DND-41 (cell line): ENCODE results near the gene ESPL1.

Experiments
- ATAC-seq: fragments of 200-7000 bp; cut with Tn5 transposase; 3 replicates; pipeline ENCODE4 v1.9.1; 2021; ENCODE audit warnings: low read depth; ENCODE audit not compliant: insufficient read depth
- DNase-seq: peaks from one replicate; pipeline ENCODE4 v3.0.0-alpha.2; 2020
- H2AFZ ChIP-seq: 2 replicates; pipeline ENCODE4 v1.6.0; 2012; ENCODE audit warnings: low read depth, low read length
- H3K27ac ChIP-seq: 2 replicates; pipeline ENCODE4 v1.5.1; 2012; ENCODE audit warnings: low read length, inconsistent platforms
- H3K27me3 ChIP-seq: fragments of 200-600 bp; sonication (generic); 2 replicates; pipeline ENCODE4 v1.6.0; 2012; ENCODE audit warnings: low read length, mild to moderate bottlenecking, inconsistent platforms; ENCODE audit not compliant: insufficient read depth, poor library complexity
- H3K36me3 ChIP-seq: 2 replicates; pipeline ENCODE4 v1.5.1; 2012; ENCODE audit warnings: low read length, inconsistent platforms; ENCODE audit not compliant: insufficient read depth
- H3K4me1 ChIP-seq: 2 replicates; pipeline ENCODE4 v1.5.1; 2012; ENCODE audit warnings: mild to moderate bottlenecking, low read length; ENCODE audit not compliant: insufficient read depth
- H3K4me2 ChIP-seq: 2 replicates; pipeline ENCODE4 v1.6.0; 2012; ENCODE audit warnings: mild to moderate bottlenecking, moderate library complexity, low read length, inconsistent platforms; ENCODE audit not compliant: insufficient read depth
- H3K4me3 ChIP-seq, 2 experiments: fragments of 200-600 bp in 1 of 2; shearing (Covaris generic) in 1 of 2; 2 replicates each; pipeline ENCODE4 v1.5.1; 2012 to 2016; ENCODE audit warnings: inconsistent platforms in 2 of 2, low read length in 2 of 2, mild to moderate bottlenecking in 2 of 2, low read depth in 1 of 2, moderate library complexity in 1 of 2
- H3K79me2 ChIP-seq: 2 replicates; pipeline ENCODE4 v1.6.0; 2012; ENCODE audit warnings: low read length, inconsistent platforms; ENCODE audit not compliant: insufficient read depth
- H3K9ac ChIP-seq: 2 replicates; pipeline ENCODE4 v1.6.0; 2012; ENCODE audit warnings: low read depth, mild to moderate bottlenecking, inconsistent platforms, low read length, moderate library complexity
- H3K9me3 ChIP-seq: 2 replicates; pipeline ENCODE4 v1.5.1; 2012; ENCODE audit warnings: low read length, moderate library complexity, mild to moderate bottlenecking, inconsistent platforms; ENCODE audit not compliant: insufficient read depth, severe bottlenecking
- H4K20me1 ChIP-seq: 2 replicates; pipeline ENCODE4 v1.6.0; 2012; ENCODE audit warnings: low read length; ENCODE audit not compliant: insufficient read depth
- CTCF ChIP-seq: IDR thresholded peaks from 2 replicates; pipeline ENCODE4 v1.5.1; 2012; ENCODE audit warnings: borderline replicate concordance, low read length, moderate library complexity, mild to moderate bottlenecking; ENCODE audit not compliant: poor library complexity, severe bottlenecking; ENCODE audit errors: extremely low read depth
- EZH2 ChIP-seq: IDR thresholded peaks from 3 replicates; pipeline ENCODE4 v1.6.1; 2012; ENCODE audit warnings: borderline replicate concordance, low read depth, mild to moderate bottlenecking, moderate library complexity, low read length, inconsistent platforms; ENCODE audit not compliant: severe bottlenecking

ESPL1 gene

DNA sequence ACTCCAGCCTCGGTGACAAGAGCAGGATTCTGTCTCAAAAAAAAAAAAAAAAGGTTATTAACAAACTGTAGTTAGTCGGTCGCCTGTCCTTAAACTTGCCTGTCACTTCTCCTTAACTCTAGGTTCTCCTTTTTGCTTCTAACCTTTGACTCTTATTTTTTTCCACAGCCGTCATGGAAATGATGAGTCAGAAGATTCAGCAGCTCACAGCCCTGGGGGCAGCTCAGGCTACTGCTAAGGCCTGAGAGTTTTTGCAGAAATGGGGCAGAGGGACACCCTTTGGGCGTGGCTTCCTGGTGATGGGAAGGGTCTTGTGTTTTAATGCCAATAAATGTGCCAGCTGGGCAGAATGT, 31.0 kb downstream of the ESPL1 start:
- no peak for DNase-seq
- ATAC-seq = no peak
- Histone ChIP-seq H3K9ac (peak overlapping the region; percentile 69), H3K27me3 (no peaks in the 10 kb centered on the region), H3K79me2 (peaks cover 61% of the 10 kb centered on the region), H3K4me2 (peak overlapping the region; percentile 97), H3K4me3 (peak overlapping the region in 1 of 2 experiments; percentile 74; a peak in 3 of 4 replicates), H3K36me3 (peaks cover 50% of the 10 kb centered on the region), H4K20me1 (peaks cover 3% of the 10 kb centered on the region; the same call in 1 of the 2 replicates), H3K4me1 (peaks cover 81% of the 10 kb centered on the region), H3K27ac (no peak overlapping the region), H3K9me3 (no peaks in the 10 kb centered on the region), H2AFZ (no peak overlapping the region; the same call in 1 of the 2 replicates)
- TF ChIP-seq CTCF (no peak), EZH2 (no peak)

DNA sequence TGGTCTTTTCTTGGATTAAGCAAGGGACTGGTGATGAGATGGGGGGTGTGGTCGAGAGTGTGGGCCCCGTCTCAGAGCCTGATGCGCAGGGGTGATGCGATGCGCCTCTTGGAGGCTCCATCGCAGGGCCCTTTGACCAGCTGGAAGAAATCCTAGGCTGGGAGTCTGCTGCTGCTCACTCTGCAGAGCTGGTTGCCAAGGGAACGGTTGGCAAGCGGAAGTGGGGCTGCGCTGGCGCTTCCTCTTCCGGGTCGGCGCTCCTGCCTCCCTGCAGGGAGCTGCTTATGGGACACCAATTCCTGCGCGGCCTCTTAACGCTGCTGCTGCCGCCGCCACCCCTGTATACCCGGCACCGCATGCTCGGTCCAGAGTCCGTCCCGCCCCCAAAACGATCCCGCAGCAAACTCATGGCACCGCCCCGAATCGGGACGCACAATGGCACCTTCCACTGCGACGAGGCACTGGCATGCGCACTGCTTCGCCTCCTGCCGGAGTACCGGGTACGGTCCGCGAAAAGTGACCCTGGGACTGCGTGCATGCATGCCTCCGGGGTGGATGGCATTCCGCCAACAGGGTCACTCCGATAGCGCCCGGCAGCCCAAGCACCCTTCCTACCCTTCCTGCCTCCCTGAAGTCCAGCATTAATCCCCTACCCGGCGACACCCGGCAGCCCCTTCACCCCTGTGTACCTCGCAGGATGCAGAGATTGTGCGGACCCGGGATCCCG, 31.5 kb downstream of the ESPL1 start, which contains the start of gene MYG1:
Gene MYG1 (plus strand): TSS at position 242 of the 727 bp plus-strand sequence. CDS start 43 bp downstream, at position 285.
- Histone ChIP-seq H4K20me1 (peaks cover 3% of the 10 kb centered on the region; the same call in 1 of the 2 replicates), H3K27ac (peak within 1 kb of the TSS; percentile 67), H3K79me2 (peaks cover 61% of the 10 kb centered on the region), H3K4me3 (peak within 1 kb of the TSS; percentile 38 to 74), H3K9ac (peak within 1 kb of the TSS; percentile 69), H3K36me3 (peaks cover 50% of the 10 kb centered on the region), H3K9me3 (no peaks in the 10 kb centered on the region), H3K27me3 (no peaks in the 10 kb centered on the region), H2AFZ (peak within 1 kb of the TSS; percentile 81), H3K4me1 (peaks cover 77% of the 10 kb centered on the region), H3K4me2 (peak within 1 kb of the TSS; percentile 97)
- ATAC-seq (peak; percentile 83), DNase-seq (peak; percentile 93)
- no peak for TF ChIP-seq EZH2
- peak; percentile 37 for TF ChIP-seq CTCF

GRCh38 chr12:53300187-53300586, 32.1 kb downstream of the ESPL1 start:
- Histone ChIP-seq H3K4me2 (peak overlapping the region; percentile 97), H2AFZ (peak overlapping the region; percentile 81), H3K4me3 (peak overlapping the region; percentile 38 to 74; a peak in 3 of 4 replicates), H4K20me1 (peaks cover 3% of the 10 kb centered on the region; the same call in 1 of the 2 replicates), H3K27me3 (no peaks in the 10 kb centered on the region), H3K9me3 (no peaks in the 10 kb centered on the region), H3K27ac (peak overlapping the region; percentile 67), H3K36me3 (peaks cover 51% of the 10 kb centered on the region), H3K9ac (peak overlapping the region; percentile 69), H3K79me2 (peaks cover 61% of the 10 kb centered on the region), H3K4me1 (peaks cover 71% of the 10 kb centered on the region)
- ATAC-seq (no peak), DNase-seq (no peak)
- TF ChIP-seq CTCF = no peak
- no peak for TF ChIP-seq EZH2

GRCh38 chr12:53302903-53303302, 34.8 kb downstream of the ESPL1 start:
- Histone ChIP-seq H3K4me2 (peak overlapping the region; percentile 41; the same call in 1 of the 2 replicates), H3K36me3 (peaks cover 61% of the 10 kb centered on the region), H3K9ac (no peak overlapping the region), H3K27me3 (no peaks in the 10 kb centered on the region), H3K4me1 (peaks cover 48% of the 10 kb centered on the region), H2AFZ (no peak overlapping the region), H4K20me1 (peaks cover 9% of the 10 kb centered on the region), H3K9me3 (no peaks in the 10 kb centered on the region), H3K79me2 (peaks cover 39% of the 10 kb centered on the region), H3K27ac (no peak overlapping the region), H3K4me3 (no peak overlapping the region)
- ATAC-seq (no peak), DNase-seq (no peak)
- no peak for TF ChIP-seq EZH2
- no peak for TF ChIP-seq CTCF
